Measurements from ENCODE around the gene EPHB3. TPM values are rescaled to one million over a fixed set of nuclear protein-coding genes. Genes with fewer than 3 reads are reported as not detected.

EPHB3 gene
- total RNA-seq, 2 experiments from 2014 or later = 0.25 TPM; not detected in 1

GRCh38 chr3:184574515-184575417, 13.2 kb downstream of the EPHB3 start:
- ATAC-seq (ENCODE audit: low read depth) (no peak), DNase-seq (no peak)
- H3K9me3 Mint-ChIP-seq = no peaks in the 10 kb centered on the region
- H3K27me3 Mint-ChIP-seq = peaks cover 16% of the 10 kb centered on the region
- no peaks in the 10 kb centered on the region for H3K4me1 Mint-ChIP-seq
- no peak overlapping the region for H3K27ac Mint-ChIP-seq
- no peak overlapping the region for H3K4me3 Mint-ChIP-seq
- POLR2A ChIA-PET = no interaction called here
- no peaks in the 10 kb centered on the region for H3K36me3 Mint-ChIP-seq

- no peaks in the 10 kb centered on the region for H3K36me3 Mint-ChIP-seq
Measured at GRCh38 chr3:184575701-184576100, 14.1 kb downstream of the EPHB3 start.

GRCh38 chr3:184576457-184577240, 15.1 kb downstream of the EPHB3 start:
- DNase-seq = no peak
- ATAC-seq (ENCODE audit: low read depth) = no peak
- Mint-ChIP-seq H3K27ac (no peak overlapping the region), H3K4me3 (no peak overlapping the region), H3K27me3 (peaks cover 2% of the 10 kb centered on the region), H3K9me3 (no peaks in the 10 kb centered on the region), H3K36me3 (no peaks in the 10 kb centered on the region), H3K4me1 (no peaks in the 10 kb centered on the region)
- POLR2A ChIA-PET = no interaction called here

More at GRCh38 chr3:184575701-184576100, 14.1 kb downstream of the EPHB3 start:
- H3K4me1 Mint-ChIP-seq = no peaks in the 10 kb centered on the region
- H3K27me3 Mint-ChIP-seq = peaks cover 9% of the 10 kb centered on the region
- POLR2A ChIA-PET = no interaction called here
- no peak overlapping the region for H3K27ac Mint-ChIP-seq
- ATAC-seq (ENCODE audit: low read depth) (no peak), DNase-seq (no peak)
- H3K4me3 Mint-ChIP-seq = no peak overlapping the region
- no peaks in the 10 kb centered on the region for H3K9me3 Mint-ChIP-seq

GRCh38 chr3:184577546-184577945, 16.0 kb downstream of the EPHB3 start:
- ATAC-seq (ENCODE audit: low read depth) (no peak), DNase-seq (no peak)
- no peak overlapping the region for H3K4me3 Mint-ChIP-seq
- no peaks in the 10 kb centered on the region for H3K4me1 Mint-ChIP-seq
- POLR2A ChIA-PET = no interaction called here
- H3K27me3 Mint-ChIP-seq = peaks cover 5% of the 10 kb centered on the region
- no peak overlapping the region for H3K27ac Mint-ChIP-seq
- no peaks in the 10 kb centered on the region for H3K9me3 Mint-ChIP-seq
- no peaks in the 10 kb centered on the region for H3K36me3 Mint-ChIP-seq

GRCh38 chr3:184578218-184578617, 16.6 kb downstream of the EPHB3 start:
- H3K9me3 Mint-ChIP-seq = no peaks in the 10 kb centered on the region
- H3K27ac Mint-ChIP-seq = no peak overlapping the region
- peaks cover 11% of the 10 kb centered on the region for H3K27me3 Mint-ChIP-seq
- DNase-seq = no peak
- no peak for ATAC-seq (ENCODE audit: low read depth)
- POLR2A ChIA-PET = no interaction called here
- no peaks in the 10 kb centered on the region for H3K4me1 Mint-ChIP-seq
- no peaks in the 10 kb centered on the region for H3K36me3 Mint-ChIP-seq
- H3K4me3 Mint-ChIP-seq = no peak overlapping the region

- DNase-seq (no peak), ATAC-seq (ENCODE audit: low read depth) (no peak)
- no peak overlapping the region for H3K27ac Mint-ChIP-seq
- POLR2A ChIA-PET = no interaction called here
- H3K9me3 Mint-ChIP-seq = no peaks in the 10 kb centered on the region
- no peaks in the 10 kb centered on the region for H3K36me3 Mint-ChIP-seq
- H3K27me3 Mint-ChIP-seq = peaks cover 11% of the 10 kb centered on the region
- no peak overlapping the region for H3K4me3 Mint-ChIP-seq
- no peaks in the 10 kb centered on the region for H3K4me1 Mint-ChIP-seq
Measured at GRCh38 chr3:184578822-184579221, 17.2 kb downstream of the EPHB3 start.

GRCh38 chr3:184579513-184579912, 17.9 kb downstream of the EPHB3 start:
- Mint-ChIP-seq H3K4me1 (no peaks in the 10 kb centered on the region), H3K36me3 (no peaks in the 10 kb centered on the region), H3K4me3 (no peak overlapping the region), H3K27ac (no peak overlapping the region), H3K27me3 (peaks cover 18% of the 10 kb centered on the region), H3K9me3 (no peaks in the 10 kb centered on the region)
- POLR2A ChIA-PET = no interaction called here
- ATAC-seq (ENCODE audit: low read depth) = no peak
- no peak for DNase-seq

GRCh38 chr3:184580376-184580775, 18.8 kb downstream of the EPHB3 start:
- POLR2A ChIA-PET = no interaction called here
- Mint-ChIP-seq H3K27me3 (peaks cover 23% of the 10 kb centered on the region), H3K27ac (no peak overlapping the region), H3K36me3 (no peaks in the 10 kb centered on the region), H3K9me3 (no peaks in the 10 kb centered on the region), H3K4me3 (no peak overlapping the region), H3K4me1 (no peaks in the 10 kb centered on the region)
- ATAC-seq (ENCODE audit: low read depth) (no peak), DNase-seq (no peak)

- H3K27me3 Mint-ChIP-seq = peaks cover 26% of the 10 kb centered on the region
- no peaks in the 10 kb centered on the region for H3K9me3 Mint-ChIP-seq
- DNase-seq = no peak
- H3K27ac Mint-ChIP-seq = no peak overlapping the region
- H3K4me3 Mint-ChIP-seq = no peak overlapping the region
- POLR2A ChIA-PET = no interaction called here
- no peak for ATAC-seq (ENCODE audit: low read depth)
- H3K36me3 Mint-ChIP-seq = no peaks in the 10 kb centered on the region
- H3K4me1 Mint-ChIP-seq = no peaks in the 10 kb centered on the region
Measured at GRCh38 chr3:184581331-184581855, 19.8 kb downstream of the EPHB3 start.

GRCh38 chr3:184582646-184583577, 21.3 kb downstream of the EPHB3 start:
- ATAC-seq (ENCODE audit: low read depth) (no peak), DNase-seq (no peak)
- H3K9me3 Mint-ChIP-seq = no peaks in the 10 kb centered on the region
- POLR2A ChIA-PET = interaction anchor here (0.6 kb wide), 1 partner anchor 186 kb away, joined by 3 read pairs; no protein-coding TSS in a partner anchor
- H3K4me1 Mint-ChIP-seq = no peaks in the 10 kb centered on the region
- H3K36me3 Mint-ChIP-seq = no peaks in the 10 kb centered on the region
- H3K27me3 Mint-ChIP-seq = peaks cover 26% of the 10 kb centered on the region
- no peak overlapping the region for H3K27ac Mint-ChIP-seq
- peak overlapping the region; percentile 3 for H3K4me3 Mint-ChIP-seq

GRCh38 chr3:184583578-184584451, 22.2 kb downstream of the EPHB3 start:
- Mint-ChIP-seq H3K4me1 (no peaks in the 10 kb centered on the region), H3K36me3 (no peaks in the 10 kb centered on the region), H3K27me3 (peaks cover 26% of the 10 kb centered on the region), H3K4me3 (no peak overlapping the region), H3K27ac (no peak overlapping the region), H3K9me3 (no peaks in the 10 kb centered on the region)
- POLR2A ChIA-PET = no interaction called here
- ATAC-seq (ENCODE audit: low read depth) = peak; percentile 27
- no peak for DNase-seq

GRCh38 chr3:184584464-184584891, 22.9 kb downstream of the EPHB3 start:
- H3K36me3 Mint-ChIP-seq = no peaks in the 10 kb centered on the region
- peak; percentile 7 for ATAC-seq (ENCODE audit: low read depth)

More at GRCh38 chr3:184584464-184584891, 22.9 kb downstream of the EPHB3 start:
- POLR2A ChIA-PET = no interaction called here
- peaks cover 26% of the 10 kb centered on the region for H3K27me3 Mint-ChIP-seq
- no peak overlapping the region for H3K4me3 Mint-ChIP-seq
- DNase-seq = no peak
- H3K4me1 Mint-ChIP-seq = no peaks in the 10 kb centered on the region
- no peak overlapping the region for H3K27ac Mint-ChIP-seq
- no peaks in the 10 kb centered on the region for H3K9me3 Mint-ChIP-seq

Data from activated naive CD8-positive, alpha-beta T cell treated with anti-CD3 and anti-CD28 coated beads, Interleukin-2, amount 10 ng/mL, durations not matched to agents 7 days and 5 days (primary cell).